Gastrocnemius medialis (tissue), 4 donors: ENCODE measurements around the gene EIF3J.

ENCODE experiments used
- POLR2A ChIP-seq, 2 donors: fragments of 450-650 bp; IDR thresholded peaks; one replicate each; pipeline ENCODE4 v1.6.1; 2017; ENCODE audit warnings: antibody characterized with exemption in 2 of 2, mild to moderate bottlenecking in 2 of 2, moderate library complexity in 2 of 2
- TF ChIP-seq, protein P1 (sequence below), 5 experiments: fragments of 450-650 bp in 3 of 5; fragments of 200-600 bp in 2 of 5; sonication (generic) in 2 of 5; IDR thresholded peaks in 4 of 5; conservative IDR thresholded peaks in 1 of 5; 1 replicate in 4 of 5; 2 replicates in 1 of 5; pipeline ENCODE4 v1.5.1; 2016 to 2019; ENCODE audit warnings: antibody characterized with exemption in 5 of 5, mild to moderate bottlenecking in 3 of 5, moderate library complexity in 3 of 5

- TF ChIP-seq, protein P1, sequence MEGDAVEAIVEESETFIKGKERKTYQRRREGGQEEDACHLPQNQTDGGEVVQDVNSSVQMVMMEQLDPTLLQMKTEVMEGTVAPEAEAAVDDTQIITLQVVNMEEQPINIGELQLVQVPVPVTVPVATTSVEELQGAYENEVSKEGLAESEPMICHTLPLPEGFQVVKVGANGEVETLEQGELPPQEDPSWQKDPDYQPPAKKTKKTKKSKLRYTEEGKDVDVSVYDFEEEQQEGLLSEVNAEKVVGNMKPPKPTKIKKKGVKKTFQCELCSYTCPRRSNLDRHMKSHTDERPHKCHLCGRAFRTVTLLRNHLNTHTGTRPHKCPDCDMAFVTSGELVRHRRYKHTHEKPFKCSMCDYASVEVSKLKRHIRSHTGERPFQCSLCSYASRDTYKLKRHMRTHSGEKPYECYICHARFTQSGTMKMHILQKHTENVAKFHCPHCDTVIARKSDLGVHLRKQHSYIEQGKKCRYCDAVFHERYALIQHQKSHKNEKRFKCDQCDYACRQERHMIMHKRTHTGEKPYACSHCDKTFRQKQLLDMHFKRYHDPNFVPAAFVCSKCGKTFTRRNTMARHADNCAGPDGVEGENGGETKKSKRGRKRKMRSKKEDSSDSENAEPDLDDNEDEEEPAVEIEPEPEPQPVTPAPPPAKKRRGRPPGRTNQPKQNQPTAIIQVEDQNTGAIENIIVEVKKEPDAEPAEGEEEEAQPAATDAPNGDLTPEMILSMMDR (IDR thresholded peaks at IDR 0.05 in 4 of 5, conservative IDR thresholded peaks at IDR 0.05 in 1 of 5), result no peak
- TF ChIP-seq POLR2A (IDR thresholded peaks at IDR 0.05), result no peak
These were observed 4.3 kb upstream of the EIF3J start for GRCh38 chr15:44532689-44533088.
